GM19023 (cell line): ENCODE results near the gene PIK3R6.

ENCODE experiments used
- ATAC-seq: cut with Tn5 transposase; IDR thresholded peaks from one replicate; pipeline ENCODE4 v1.9.1; 2021; ENCODE audit warnings: mild to moderate bottlenecking, moderate library complexity; ENCODE audit not compliant: unreplicated experiment

PIK3R6 gene

GRCh38 chr17:8855477-8856204, 11.8 kb downstream of the PIK3R6 start:
- ATAC-seq = no peak

GRCh38 chr17:8851600-8851999, 15.9 kb downstream of the PIK3R6 start:
- ATAC-seq = no peak

GRCh38 chr17:8849311-8850041, 18.0 kb downstream of the PIK3R6 start:
- no peak for ATAC-seq

- no peak for ATAC-seq
Measured at GRCh38 chr17:8847891-8848290, 19.6 kb downstream of the PIK3R6 start.

DNA sequence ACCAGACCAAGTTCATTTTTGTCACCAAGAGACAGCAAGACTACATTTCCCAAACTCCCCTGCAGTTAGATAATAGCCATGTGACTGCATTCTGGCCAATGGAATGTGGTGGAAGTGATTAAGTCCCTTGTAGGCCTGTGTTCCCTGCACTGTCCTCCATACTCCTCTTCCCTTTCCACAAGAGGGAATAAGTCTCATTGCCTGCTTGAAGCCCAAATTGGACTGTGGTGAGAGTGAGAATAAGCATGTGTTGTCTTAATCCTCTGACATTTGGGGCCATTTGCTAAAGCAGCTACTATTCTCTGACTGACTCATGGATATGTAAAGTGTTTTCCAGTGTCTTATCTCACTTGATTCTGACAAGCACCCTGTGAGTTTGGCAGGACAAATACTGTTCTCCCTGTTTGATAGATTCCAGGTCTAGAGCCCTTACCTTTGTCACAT, 20.7 kb downstream of the PIK3R6 start:
- no peak for ATAC-seq

DNA sequence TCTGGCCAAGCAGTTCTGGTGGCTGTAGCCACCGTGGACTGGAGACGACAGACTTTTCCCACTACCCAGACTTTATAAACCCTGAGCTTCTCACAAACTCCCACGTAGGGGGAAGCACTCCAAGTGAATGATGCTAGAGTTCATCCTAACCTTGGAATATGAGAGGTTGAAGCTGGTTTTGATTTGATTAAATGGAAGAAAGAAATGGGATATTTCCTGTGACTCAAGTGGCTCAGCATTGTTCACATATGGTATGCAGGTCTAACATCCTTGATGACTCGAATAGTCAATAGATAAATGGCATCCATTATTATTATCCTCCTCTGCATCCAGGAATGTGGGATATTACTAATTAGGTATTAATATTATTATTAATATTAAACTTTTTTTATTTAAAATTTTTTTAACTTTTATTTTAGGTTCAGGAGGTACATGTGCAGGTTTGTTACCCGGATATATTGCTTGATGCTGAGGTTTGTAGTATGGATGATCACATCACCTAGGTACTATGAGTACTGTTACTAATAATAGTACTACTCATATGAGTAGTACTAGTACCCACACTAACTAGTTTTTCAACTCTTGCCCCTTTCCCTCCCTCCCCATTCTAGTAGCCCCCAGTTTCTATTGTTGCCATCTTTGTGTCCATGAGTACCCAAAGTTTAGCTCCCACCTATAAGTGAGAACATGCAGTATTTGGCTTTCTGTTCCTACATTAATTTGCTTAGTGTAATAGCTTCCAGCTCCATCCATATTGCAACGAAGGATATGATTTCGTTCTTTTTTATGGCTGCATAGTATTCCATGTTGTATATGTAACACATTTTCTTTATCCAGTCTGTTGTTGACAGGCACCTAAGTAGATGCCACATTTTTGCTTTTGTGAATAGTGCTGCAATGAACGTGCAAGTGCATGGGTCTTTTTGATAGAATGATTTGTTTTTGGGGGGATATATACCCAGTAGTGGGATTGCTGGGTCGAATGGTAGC, 22.9 kb downstream of the PIK3R6 start:
- ATAC-seq = no peak

- ATAC-seq = no peak
Measured at GRCh38 chr17:8843344-8843743, 24.1 kb downstream of the PIK3R6 start.

GRCh38 chr17:8841844-8842243, 25.6 kb downstream of the PIK3R6 start:
- no peak for ATAC-seq

- ATAC-seq = no peak
Measured at GRCh38 chr17:8839410-8839935, 28.0 kb downstream of the PIK3R6 start.

DNA sequence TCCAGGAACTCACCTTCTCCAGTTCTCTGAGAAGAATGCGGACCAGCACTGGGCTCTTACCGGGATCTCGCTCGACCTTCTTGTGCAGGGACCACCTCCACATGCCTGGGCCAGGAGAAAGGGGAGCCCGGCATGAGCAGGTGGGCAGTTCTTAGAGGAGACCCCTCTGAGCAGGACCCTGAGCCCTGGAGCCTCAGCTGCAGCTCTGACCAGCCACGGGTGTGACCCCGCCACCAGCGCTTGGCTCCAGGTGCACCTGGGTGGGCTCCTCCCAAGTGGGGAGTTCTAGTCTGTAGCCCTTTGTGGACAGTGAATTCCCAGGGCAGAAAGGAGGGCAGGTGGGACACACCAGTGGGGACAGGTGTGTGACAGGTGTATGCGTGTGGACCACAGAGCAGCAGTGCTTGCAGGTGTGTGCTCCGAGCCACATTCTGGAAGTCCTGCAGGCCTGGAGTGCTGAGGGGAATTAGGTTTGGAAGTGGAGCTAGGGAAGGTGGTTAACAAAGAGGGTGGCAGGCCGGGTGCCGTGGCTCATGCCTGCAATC, 28.9 kb downstream of the PIK3R6 start:
- ATAC-seq = no peak

DNA sequence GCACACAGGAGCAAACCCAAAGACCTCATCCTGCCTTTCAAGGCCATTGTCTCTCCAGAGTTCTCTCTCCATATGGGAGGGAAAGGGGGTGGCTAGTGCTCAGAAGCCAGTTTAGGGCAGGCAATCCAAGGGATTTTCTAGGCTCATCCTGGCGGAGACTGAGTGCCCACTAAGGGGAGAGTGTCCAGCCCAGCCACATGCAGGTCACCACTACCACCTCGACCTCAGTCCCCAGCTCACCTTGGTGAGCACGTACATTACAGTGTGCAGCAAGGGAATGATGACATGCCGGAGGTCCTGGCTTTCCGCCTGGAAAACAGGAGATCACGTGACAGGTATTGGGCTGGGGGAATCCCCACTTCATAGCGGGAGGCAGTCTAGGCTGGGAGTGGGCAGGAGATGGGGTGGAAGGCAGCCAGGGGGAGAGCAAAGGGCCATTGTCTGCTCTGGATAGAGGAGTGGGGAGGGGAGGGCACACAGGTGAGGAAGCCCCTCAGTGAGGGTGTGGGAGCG, 29.9 kb downstream of the PIK3R6 start:
- ATAC-seq = no peak

- no peak for ATAC-seq
Measured at GRCh38 chr17:8836821-8837562, 30.5 kb downstream of the PIK3R6 start.

- ATAC-seq = no peak
Measured at GRCh38 chr17:8835631-8836364, 31.7 kb downstream of the PIK3R6 start.

- no peak for ATAC-seq
Measured at GRCh38 chr17:8835106-8835505, 32.4 kb downstream of the PIK3R6 start.

DNA sequence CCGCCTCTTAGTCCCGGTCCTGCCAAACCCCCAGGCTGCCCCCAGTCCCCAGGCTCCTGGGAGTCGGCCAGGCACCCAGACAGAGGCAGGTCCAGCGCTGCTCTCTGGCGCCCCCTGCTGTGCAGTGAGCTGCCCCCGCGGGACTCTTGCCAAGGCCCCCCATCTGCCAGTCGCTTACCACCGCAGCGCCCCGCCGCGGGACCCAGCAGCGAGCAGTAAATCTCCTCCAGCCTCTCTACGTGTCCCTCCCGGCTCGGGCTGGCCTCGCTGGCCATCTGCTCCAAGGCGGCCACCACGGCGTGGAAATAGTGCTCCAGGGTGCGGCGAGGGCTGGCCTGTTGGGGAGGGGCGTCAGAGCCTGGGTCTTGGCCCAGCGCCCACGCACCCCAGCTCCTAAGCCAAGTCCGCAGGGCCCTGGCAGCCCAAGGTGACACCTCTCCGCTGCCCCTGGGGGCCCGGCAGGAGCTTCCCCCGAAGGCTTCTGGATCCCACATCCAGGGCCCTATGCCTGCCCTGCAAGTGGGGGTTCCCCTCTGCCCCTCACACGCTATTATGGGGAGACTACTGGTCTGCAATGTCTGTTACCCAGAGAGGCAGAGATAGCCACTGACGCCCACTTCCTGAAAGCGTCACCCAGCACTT, 34.6 kb downstream of the PIK3R6 start:
- no peak for ATAC-seq

GRCh38 chr17:8831234-8831849, 36.1 kb downstream of the PIK3R6 start:
- no peak for ATAC-seq

DNA sequence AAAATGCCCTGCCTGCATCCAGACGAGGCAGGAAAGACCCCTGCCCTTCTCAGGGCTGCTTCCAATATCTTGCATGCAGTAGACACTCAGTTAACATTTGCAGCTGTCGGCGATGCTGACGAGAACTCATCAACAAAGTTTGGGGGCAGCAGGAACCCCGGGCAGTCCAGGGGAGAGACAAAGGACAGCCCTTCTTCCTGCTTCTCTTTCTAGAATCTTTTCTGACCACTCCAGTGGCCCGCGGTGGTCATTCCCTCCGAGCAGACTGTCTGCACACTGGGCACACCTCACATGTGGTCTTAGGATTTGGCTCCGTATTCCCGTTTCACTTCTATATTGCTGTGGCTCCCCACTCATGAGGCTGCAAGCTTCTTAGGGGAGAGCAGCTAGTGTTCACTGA, 37.3 kb downstream of the PIK3R6 start:
- ATAC-seq = no peak
